ENCODE measurements around the gene SFRP2.

GRCh38 chr4:153791746-153792617, 3.1 kb upstream of the SFRP2 start:
- no peak for TF ChIP-seq CTCF (conservative IDR thresholded peaks at IDR 0.05)
- TF ChIP-seq EZH2 (IDR thresholded peaks at IDR 0.05; ENCODE audit: low read depth): no peak
